CD4-positive, CD25-positive, alpha-beta regulatory T cell (primary cell): ENCODE results near the gene CARD6. TPM values are rescaled to one million over a fixed set of nuclear protein-coding genes. Genes with fewer than 3 reads are reported as not detected.
"Not testable (repeated sequence)": the region's sequence is repeated elsewhere in the genome, so short reads cannot be mapped to it uniquely, and the experiment has no call there.

ENCODE experiments used
- ATAC-seq, 2 donors: fragments of 150-1000 bp; cut with Tn5 transposase; one replicate each; pipeline ENCODE4 v1.10.0; 2021; ENCODE audit warnings: low read depth in 2 of 2, moderate number of reproducible peaks in 2 of 2, moderate library complexity in 1 of 2
- DNase-seq, 3 donors: peaks; one replicate each; pipeline versions ENCODE4 v3.0.0 to v3.0.0-alpha.2; 2012 to 2022; ENCODE audit warnings: mixed read lengths in 1 of 3
- H3K27ac ChIP-seq: one replicate; pipeline ENCODE4 v1.7.0; 2013; ENCODE audit warnings: mild to moderate bottlenecking, low read length; ENCODE audit not compliant: insufficient read depth, poor library complexity, severe bottlenecking
- H3K27me3 ChIP-seq: one replicate; pipeline ENCODE4 v1.7.0; 2013; ENCODE audit warnings: low read length; ENCODE audit not compliant: control insufficient read depth, insufficient read depth
- H3K36me3 ChIP-seq: one replicate; pipeline ENCODE4 v1.7.0; 2013; ENCODE audit warnings: mild to moderate bottlenecking, low read length, moderate library complexity; ENCODE audit not compliant: control insufficient read depth, insufficient read depth
- H3K4me1 ChIP-seq: 2 replicates; pipeline ENCODE4 v1.7.0; 2013; ENCODE audit warnings: mild to moderate bottlenecking, low read length; ENCODE audit not compliant: insufficient read depth, control insufficient read depth, poor library complexity, severe bottlenecking
- H3K4me3 ChIP-seq: one replicate; pipeline ENCODE4 v1.7.0; 2013; ENCODE audit warnings: low read depth, mild to moderate bottlenecking, low read length, moderate library complexity
- H3K9me3 ChIP-seq, 2 experiments: 1 replicate in 1 of 2; 2 replicates in 1 of 2; pipeline ENCODE4 v1.7.0; 2013; ENCODE audit warnings: low read length in 2 of 2, mild to moderate bottlenecking in 1 of 2, moderate library complexity in 1 of 2; ENCODE audit not compliant: control insufficient read depth in 2 of 2
- H3K27ac Mint-ChIP-seq, 3 donors: one replicate each; pipeline ENCODE4 v1.8.0; 2020 to 2022; ENCODE audit warnings: mild to moderate bottlenecking in 3 of 3, mixed read lengths in 3 of 3, moderate library complexity in 2 of 3
- H3K27me3 Mint-ChIP-seq: one replicate; pipeline ENCODE4 v1.8.0; 2022; ENCODE audit warnings: mild to moderate bottlenecking, mixed read lengths
- H3K36me3 Mint-ChIP-seq: one replicate; pipeline ENCODE4 v1.8.0; 2020; ENCODE audit warnings: mixed read lengths
- H3K4me1 Mint-ChIP-seq, 4 donors: one replicate each; pipeline ENCODE4 v1.8.0; 2020 to 2022; ENCODE audit warnings: mixed read lengths in 4 of 4, mild to moderate bottlenecking in 1 of 4
- H3K4me3 Mint-ChIP-seq, 4 donors: one replicate each; pipeline ENCODE4 v1.8.0; 2020 to 2022; ENCODE audit warnings: mild to moderate bottlenecking in 4 of 4, mixed read lengths in 4 of 4, moderate library complexity in 3 of 4
- H3K9me3 Mint-ChIP-seq, 7 donors: one replicate each; pipeline ENCODE4 v1.8.0; 2020 to 2022; ENCODE audit warnings: mixed read lengths in 7 of 7, mild to moderate bottlenecking in 3 of 7, moderate library complexity in 2 of 7
- polyA plus RNA-seq, 4 donors: library from polyadenylated mRNA; unstranded; fragments of 300-500 nt; fragmentation: Illumina TruSeq; gene quantifications; one replicate each; pipeline ENCODE4 v1.2.3, GENCODE V29; 2021
- total RNA-seq: library from RNA; stranded (reverse); gene quantifications from one replicate; pipeline ENCODE4 v1.2.3, GENCODE V29; 2022

CARD6 gene
- total and polyA plus RNA-seq, 5 donors from 2014 or later, result 2.8 to 5.8 (median 4.7) TPM

DNA sequence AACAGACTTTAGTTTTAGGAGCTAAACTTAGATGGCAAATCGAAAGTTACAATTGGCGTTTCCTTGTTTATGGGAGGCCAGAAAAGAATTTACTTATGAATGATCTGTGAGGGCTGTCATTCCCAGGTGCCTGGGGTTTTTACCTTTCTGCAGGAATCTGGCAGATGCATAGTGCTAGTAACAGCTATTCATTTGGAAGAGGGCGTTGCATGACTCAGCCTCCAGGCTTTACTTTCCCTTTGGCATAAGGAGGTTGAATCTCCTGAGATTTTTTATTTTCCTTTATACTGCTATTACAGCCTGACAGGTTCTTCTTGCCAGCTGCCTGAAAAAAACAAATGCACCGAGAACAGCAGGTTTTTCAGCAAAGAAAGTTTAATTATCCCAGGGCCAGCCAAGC is 30.0 kb downstream of the CARD6 start:
- ATAC-seq, result no peak

DNA sequence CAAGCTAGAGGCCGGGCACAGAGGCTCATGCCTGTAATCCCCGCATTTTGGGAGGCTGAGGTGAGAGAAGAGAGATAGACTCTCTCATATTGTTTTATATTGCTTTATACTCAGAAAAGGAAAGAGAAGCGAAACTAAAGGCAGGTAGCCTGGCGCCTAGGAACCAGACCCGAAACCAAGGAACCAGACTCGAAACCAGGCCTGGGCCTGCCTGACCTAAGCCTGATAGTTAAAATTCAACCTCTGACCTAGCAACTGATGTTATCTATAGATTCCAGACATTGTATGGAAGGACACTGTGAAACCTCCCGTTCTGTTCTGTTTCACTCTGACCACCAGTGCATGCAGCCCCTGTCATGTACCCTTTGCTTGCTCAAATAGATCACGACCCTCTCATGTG is 31.1 kb downstream of the CARD6 start:
- H3K4me3 Mint-ChIP-seq, ATAC-seq, H3K9me3 ChIP-seq, H3K27ac Mint-ChIP-seq, H3K27me3 ChIP-seq, H3K4me3 ChIP-seq, H3K36me3 Mint-ChIP-seq, H3K4me1 ChIP-seq, H3K9me3 Mint-ChIP-seq, H3K27ac ChIP-seq, DNase-seq, H3K36me3 ChIP-seq, H3K4me1 Mint-ChIP-seq: not testable (repeated sequence)
- peaks cover 21% of the 10 kb centered on the region for H3K27me3 Mint-ChIP-seq

More for the DNA sequence above, 30.0 kb downstream of the CARD6 start:
- Mint-ChIP-seq H3K9me3 (peaks cover 0 to 2% (median 0%) of the 10 kb centered on the region in 7 donors), H3K27ac (no peak overlapping the region), H3K4me3 (no peak overlapping the region), H3K27me3 (peaks cover 20% of the 10 kb centered on the region), H3K36me3 (no peaks in the 10 kb centered on the region), H3K4me1 (no peaks in the 10 kb centered on the region)
- no peaks in the 10 kb centered on the region for H3K27me3 ChIP-seq
- no peak for DNase-seq
- no peak overlapping the region for H3K4me3 ChIP-seq
- no peaks in the 10 kb centered on the region for H3K36me3 ChIP-seq
- no peaks in the 10 kb centered on the region for H3K4me1 ChIP-seq
- no peak overlapping the region for H3K27ac ChIP-seq
- H3K9me3 ChIP-seq, result no peaks in the 10 kb centered on the region

DNA sequence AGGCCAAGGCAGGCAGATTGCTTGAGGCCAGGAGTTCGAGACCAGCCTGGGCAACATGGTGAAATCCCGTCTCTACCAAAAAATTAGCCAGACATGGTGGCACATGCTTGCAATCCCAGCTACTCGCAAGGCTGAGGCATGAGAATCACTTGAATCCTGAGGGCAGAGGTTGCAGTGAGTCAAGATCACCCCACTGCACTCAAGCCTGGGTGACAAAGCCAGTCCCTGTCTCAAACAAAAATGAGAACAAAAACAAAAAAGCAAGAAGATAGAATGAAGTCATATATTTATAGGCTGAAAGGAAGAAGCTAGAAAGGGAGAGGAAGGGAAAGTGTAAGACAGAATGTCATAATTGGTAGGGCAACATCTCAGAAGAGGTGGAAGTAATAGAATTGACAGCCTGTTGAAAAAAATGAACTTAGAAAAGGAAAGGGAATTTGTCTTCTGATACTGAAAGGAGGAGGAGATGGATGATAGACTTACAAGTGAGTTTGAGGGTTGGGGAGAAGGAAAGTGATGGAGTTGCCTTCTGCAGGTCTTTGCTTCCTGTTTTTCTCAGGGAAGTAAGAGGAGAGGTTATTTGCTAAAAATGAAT is 32.2 kb downstream of the CARD6 start:
- H3K27ac Mint-ChIP-seq, result no peak overlapping the region
- H3K4me3 ChIP-seq, result no peak overlapping the region
- no peaks in the 10 kb centered on the region for H3K4me1 ChIP-seq
- H3K4me1 Mint-ChIP-seq, result peaks cover 0 to 2% (median 0%) of the 10 kb centered on the region in 4 donors
- H3K9me3 ChIP-seq, result no peaks in the 10 kb centered on the region
- no peaks in the 10 kb centered on the region for H3K36me3 ChIP-seq
- H3K4me3 Mint-ChIP-seq, result no peak overlapping the region
- H3K27ac ChIP-seq, result no peak overlapping the region
- H3K9me3 Mint-ChIP-seq, result peaks cover 0 to 4% (median 0%) of the 10 kb centered on the region in 7 donors
- H3K27me3 ChIP-seq, result no peaks in the 10 kb centered on the region
- peaks cover 20% of the 10 kb centered on the region for H3K27me3 Mint-ChIP-seq
- ATAC-seq, result no peak
- H3K36me3 Mint-ChIP-seq, result no peaks in the 10 kb centered on the region
- DNase-seq, result no peak

DNA sequence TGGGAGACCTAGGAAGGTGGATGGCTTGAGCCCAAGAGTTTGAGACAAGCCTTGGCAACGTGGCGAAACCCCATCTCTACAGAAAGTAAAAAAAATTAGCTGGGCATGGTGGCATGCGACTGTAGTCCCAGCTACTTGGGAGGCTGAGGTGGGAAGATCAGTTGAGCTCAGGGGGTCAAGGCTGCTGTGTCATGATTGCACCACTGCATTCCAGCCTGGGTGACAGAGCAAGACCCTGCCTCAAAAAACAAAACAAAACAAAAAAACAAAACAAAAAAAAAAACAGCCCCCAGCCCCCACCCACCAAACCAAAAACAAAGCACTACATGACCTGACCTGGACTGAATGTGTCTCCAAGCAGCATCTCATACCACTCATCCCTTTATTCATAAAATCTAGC is 34.8 kb downstream of the CARD6 start:
- Histone ChIP-seq H3K4me1 (no peaks in the 10 kb centered on the region), H3K27me3 (no peaks in the 10 kb centered on the region), H3K27ac (no peak overlapping the region), H3K9me3 (no peaks in the 10 kb centered on the region), H3K36me3 (no peaks in the 10 kb centered on the region), H3K4me3 (no peak overlapping the region)
- H3K27ac Mint-ChIP-seq, result no peak overlapping the region
- peaks cover 0 to 6% (median 4%) of the 10 kb centered on the region in 4 donors for H3K4me1 Mint-ChIP-seq
- peaks cover 23% of the 10 kb centered on the region for H3K27me3 Mint-ChIP-seq
- peaks cover 0 to 4% (median 0%) of the 10 kb centered on the region in 7 donors for H3K9me3 Mint-ChIP-seq
- no peak overlapping the region for H3K4me3 Mint-ChIP-seq
- DNase-seq, result no peak
- no peaks in the 10 kb centered on the region for H3K36me3 Mint-ChIP-seq
- ATAC-seq, result no peak

DNA sequence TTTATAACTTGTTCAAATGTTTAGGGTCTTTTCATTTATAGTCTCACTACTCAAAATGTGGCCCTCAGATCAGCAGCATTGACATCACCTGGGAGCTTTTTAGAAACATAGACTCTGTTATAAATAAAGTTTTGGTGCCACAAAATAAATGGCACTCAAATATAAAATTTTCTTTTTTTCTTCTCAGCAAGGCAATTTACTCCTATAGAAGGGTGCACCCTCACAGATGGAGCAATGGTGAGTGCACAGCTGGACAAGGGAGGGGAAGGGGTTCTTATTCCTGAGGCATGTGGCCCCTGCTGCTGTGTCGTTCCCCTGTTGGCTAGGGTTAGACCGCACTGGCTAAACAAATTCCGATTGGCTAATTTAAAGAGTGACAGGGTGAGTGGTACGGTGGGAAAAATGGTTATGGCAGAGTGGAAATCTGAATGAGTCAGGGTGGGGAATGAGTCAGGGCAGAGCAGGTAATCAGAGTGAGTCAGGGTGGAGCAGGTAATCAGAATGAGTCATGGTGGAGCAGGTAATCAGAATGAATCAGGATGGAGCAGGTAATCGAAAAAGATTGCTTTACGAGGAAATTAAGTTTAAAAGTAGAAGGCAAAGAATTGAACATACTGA is 36.3 kb downstream of the CARD6 start:
- no peak overlapping the region for H3K4me3 Mint-ChIP-seq
- H3K9me3 ChIP-seq, result no peaks in the 10 kb centered on the region
- DNase-seq, result no peak

DNA sequence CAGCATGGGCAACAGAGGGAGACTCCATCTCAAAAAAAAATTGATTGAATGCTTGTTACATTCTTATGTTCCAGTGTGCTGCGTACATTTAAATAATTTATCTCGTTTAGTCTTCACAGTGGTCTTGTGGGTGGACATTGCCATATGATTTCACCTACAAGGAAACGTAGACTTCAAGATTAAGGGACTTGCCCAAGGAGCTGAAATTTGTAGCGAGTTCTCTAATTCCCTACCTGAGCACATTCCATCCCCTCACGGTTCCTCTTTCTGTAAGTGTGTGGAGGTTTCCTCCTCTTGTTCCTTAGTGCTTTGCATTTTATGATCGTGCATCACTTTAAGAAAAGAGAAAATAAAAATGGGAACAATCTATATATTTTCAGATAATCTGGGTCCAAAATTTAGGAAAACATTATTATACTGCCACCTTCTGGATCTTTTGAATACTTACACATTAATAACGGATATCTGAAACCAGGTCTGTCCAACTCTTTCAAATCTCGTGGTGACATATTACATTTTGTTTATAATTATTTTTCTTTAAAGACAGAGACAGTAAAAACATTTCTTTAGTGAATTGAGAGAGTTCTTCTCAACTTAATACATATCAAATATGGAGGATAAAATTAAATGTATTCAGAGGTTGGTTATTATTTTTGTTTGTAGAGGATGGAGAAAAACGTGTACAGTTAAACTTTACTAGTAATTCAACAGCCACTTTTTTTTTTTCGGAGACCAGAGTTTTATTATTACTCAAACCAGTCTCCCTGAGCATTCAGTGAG is 38.2 kb downstream of the CARD6 start:
- Mint-ChIP-seq H3K4me1 (peaks cover 0 to 6% (median 4%) of the 10 kb centered on the region in 4 donors), H3K36me3 (no peaks in the 10 kb centered on the region), H3K27ac (no peak overlapping the region), H3K27me3 (peaks cover 14% of the 10 kb centered on the region), H3K4me3 (no peak overlapping the region), H3K9me3 (peaks cover 0 to 4% (median 0%) of the 10 kb centered on the region in 7 donors)
- Histone ChIP-seq H3K4me1 (no peaks in the 10 kb centered on the region), H3K27ac (no peak overlapping the region), H3K27me3 (no peaks in the 10 kb centered on the region), H3K4me3 (no peak overlapping the region), H3K36me3 (no peaks in the 10 kb centered on the region), H3K9me3 (no peaks in the 10 kb centered on the region)
- ATAC-seq (no peak), DNase-seq (peak in 2 of 3 donors; percentile 24 to 37)

More for the DNA sequence above, 36.3 kb downstream of the CARD6 start:
- peak overlapping the region in 1 of 3 donors; percentile 0 for H3K27ac Mint-ChIP-seq
- peaks cover 0 to 4% (median 0%) of the 10 kb centered on the region in 7 donors for H3K9me3 Mint-ChIP-seq
- peaks cover 0 to 6% (median 4%) of the 10 kb centered on the region in 4 donors for H3K4me1 Mint-ChIP-seq
- Histone ChIP-seq H3K4me1 (no peaks in the 10 kb centered on the region), H3K27ac (no peak overlapping the region), H3K27me3 (no peaks in the 10 kb centered on the region), H3K4me3 (no peak overlapping the region), H3K36me3 (no peaks in the 10 kb centered on the region)
- peaks cover 17% of the 10 kb centered on the region for H3K27me3 Mint-ChIP-seq
- no peak for ATAC-seq
- H3K36me3 Mint-ChIP-seq, result no peaks in the 10 kb centered on the region

DNA sequence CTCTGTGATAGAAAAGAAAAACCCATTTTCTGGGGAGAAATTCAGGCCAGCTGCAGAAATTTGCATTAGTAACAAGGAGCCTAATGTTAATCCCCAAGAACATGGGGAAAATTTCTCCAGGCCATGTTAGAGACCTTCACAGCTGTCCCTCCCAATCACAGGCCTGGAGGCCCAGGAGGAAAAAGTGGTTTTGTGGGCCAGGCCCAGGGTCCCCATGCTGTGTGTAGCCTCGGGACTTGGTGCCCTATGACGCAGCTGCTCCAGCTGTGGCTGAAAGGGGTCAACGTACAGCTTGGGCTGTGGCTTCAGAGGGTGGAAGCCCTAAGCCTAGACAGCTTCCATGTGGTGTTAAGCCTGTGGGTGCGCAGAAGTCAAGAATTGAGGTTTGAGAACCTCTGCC is 41.1 kb downstream of the CARD6 start:
- ATAC-seq (no peak), DNase-seq (no peak)
- H3K36me3 Mint-ChIP-seq, result no peaks in the 10 kb centered on the region
- Histone ChIP-seq H3K27ac (no peak overlapping the region), H3K9me3 (no peaks in the 10 kb centered on the region), H3K4me3 (no peak overlapping the region), H3K27me3 (peaks cover 2% of the 10 kb centered on the region), H3K36me3 (no peaks in the 10 kb centered on the region), H3K4me1 (no peaks in the 10 kb centered on the region)
- H3K9me3 Mint-ChIP-seq, result peaks cover 0 to 4% (median 1%) of the 10 kb centered on the region in 7 donors
- peaks cover 12% of the 10 kb centered on the region for H3K27me3 Mint-ChIP-seq
- peaks cover 0 to 6% (median 4%) of the 10 kb centered on the region in 4 donors for H3K4me1 Mint-ChIP-seq
- H3K27ac Mint-ChIP-seq, result no peak overlapping the region
- no peak overlapping the region for H3K4me3 Mint-ChIP-seq
